IPS-NIHi11 (cell line): Measurements from ENCODE around the gene PIBF1.
"Not testable (repeated sequence)": the region's sequence is repeated elsewhere in the genome, so short reads cannot be mapped to it uniquely, and the experiment has no call there.

Experiments used
- DNase-seq: peaks from one replicate; pipeline ENCODE4 v3.0.0; 2012; ENCODE audit warnings: mixed read lengths, low spot score

PIBF1 gene

DNA sequence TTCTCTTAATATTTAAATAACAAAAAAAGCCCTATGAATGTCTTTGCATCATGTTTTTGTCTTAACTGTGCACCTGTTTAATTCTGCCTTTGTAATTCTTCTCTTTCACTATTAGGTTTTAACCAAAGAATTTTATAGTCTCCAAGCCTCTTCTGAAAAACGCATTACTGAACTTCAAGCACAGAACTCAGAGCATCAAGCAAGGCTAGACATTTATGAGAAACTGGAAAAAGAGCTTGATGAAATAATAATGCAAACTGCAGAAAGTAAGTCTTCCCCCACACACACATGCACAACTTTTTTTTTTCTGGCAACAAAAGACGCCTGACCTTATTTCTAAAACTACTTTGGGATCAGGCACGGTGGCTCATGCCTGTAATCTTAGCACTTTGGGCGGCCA, 126.5 kb downstream of the PIBF1 start:
- DNase-seq: no peak

DNA sequence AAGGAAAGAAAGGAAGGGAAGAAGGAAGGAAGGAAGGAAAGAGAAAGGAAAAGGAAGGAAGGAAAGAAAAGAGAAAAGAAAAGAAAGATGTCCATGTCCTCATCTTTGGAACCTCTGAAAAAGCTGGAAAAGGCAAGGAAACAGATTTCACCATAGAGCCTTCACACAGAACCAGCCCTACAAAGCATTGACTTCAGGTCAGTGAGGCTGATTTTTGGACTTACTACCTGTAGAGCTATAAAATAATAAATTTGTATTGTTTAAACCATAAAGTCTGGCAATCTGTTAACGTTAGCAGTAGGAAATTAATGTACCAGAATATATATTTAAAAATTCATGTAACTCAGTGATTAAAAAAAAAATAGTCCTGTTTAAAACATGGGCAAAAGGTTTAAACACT, 130.0 kb downstream of the PIBF1 start:
- no peak for DNase-seq

DNA sequence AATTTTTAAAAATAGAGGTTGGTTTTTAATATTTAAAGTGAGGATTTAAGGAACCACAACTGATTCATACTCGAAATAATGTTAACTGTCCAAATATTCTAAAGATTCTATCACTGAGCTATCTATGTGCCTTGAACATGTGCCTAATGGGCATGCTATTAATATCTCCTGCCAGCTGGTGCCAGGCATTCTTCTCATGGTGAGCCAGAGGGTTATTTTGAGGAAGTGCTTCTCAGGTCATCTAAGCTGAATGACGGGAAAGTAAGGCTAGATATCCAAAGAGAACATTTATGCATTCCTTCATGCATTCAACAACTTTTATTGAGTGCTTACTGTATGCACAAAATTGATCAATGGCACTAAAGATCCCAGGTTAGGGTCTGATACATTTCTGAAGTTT, 138.2 kb downstream of the PIBF1 start:
- no peak for DNase-seq

DNA sequence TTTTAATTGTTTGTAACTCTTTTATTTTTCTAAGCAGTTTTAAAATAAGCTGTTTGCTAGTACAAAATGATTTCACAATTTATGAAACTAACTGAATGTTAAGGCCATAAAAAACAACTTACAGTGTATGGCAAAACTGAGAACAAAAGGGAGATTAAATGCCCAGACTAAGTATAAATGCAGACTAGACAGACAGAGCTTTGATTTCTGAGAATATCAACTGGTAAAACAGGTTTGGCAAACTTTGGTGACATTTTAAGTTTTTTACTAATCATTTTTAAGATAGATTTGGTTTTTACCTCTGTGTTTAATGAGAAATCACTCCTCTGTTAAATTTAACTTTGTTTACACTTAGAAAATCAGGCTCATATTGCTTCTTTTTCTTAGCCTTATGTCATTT, 149.4 kb downstream of the PIBF1 start:
- DNase-seq: no peak

DNA sequence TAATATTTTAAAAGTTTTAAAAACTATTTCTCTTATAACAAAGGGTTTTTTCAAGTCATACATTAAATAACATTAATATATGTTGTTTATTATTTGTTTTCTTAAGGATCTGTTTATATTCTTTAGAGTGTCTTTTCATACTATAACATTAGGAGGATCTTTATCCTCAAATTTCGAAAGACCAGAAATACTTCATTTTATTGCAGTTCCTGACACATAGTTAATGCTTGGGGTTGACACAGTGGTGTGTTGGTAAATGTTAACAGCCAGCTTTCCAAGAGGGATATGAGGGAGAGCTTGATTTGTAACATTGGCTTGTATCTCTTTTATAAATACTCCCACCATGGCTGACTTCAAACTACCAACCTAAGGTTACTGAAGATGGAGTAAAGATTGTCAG, 150.3 kb downstream of the PIBF1 start:
- no peak for DNase-seq

DNA sequence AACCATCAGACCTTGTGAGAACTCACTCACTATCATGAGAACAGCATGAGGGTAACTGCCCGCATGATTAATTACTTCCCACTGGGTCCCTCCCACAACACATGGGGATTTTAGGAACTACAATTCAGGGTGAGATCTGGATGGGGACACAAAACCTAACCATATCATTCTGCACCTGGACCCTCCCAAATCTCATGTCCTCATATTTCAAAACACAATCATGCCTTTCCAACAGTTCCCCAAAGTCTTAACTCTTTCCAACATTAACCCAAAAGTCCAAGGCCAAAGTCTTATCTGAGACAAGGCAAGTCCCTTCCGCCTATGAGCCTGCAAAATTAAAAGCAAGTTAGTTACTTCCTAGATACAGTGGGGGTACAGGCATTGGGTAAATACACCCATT, 164.3 kb downstream of the PIBF1 start:
- not testable (repeated sequence) for DNase-seq

DNA sequence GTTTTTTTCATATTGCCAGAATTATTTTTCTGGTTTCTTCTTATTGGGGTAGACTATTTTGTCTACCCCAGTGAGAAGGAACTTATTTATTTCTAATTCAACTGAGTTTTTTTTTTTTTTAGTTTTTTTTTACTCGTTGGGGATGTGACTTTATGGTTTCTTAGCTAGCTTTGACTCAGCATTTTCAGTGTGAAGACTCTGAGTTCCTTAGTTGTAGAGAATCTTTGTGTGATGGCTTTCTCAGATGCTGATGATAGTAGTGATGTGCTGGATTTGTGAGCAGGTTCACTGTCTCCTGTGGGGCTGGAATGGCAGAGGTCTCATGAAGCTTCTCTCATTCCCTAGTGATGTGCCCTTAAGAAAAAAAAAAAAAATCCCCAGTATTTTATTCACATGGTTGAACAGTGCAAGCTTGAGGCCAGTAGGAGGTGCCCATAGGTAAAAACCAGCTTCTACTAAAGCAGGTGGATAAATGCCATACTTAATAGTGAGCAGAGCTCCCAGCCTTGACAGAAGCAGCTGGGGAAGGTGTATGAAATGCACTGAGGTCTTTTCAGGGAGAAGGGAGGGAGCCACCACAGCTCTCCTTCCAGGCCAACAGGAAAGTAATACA, 170.7 kb downstream of the PIBF1 start:
- no peak for DNase-seq

DNA sequence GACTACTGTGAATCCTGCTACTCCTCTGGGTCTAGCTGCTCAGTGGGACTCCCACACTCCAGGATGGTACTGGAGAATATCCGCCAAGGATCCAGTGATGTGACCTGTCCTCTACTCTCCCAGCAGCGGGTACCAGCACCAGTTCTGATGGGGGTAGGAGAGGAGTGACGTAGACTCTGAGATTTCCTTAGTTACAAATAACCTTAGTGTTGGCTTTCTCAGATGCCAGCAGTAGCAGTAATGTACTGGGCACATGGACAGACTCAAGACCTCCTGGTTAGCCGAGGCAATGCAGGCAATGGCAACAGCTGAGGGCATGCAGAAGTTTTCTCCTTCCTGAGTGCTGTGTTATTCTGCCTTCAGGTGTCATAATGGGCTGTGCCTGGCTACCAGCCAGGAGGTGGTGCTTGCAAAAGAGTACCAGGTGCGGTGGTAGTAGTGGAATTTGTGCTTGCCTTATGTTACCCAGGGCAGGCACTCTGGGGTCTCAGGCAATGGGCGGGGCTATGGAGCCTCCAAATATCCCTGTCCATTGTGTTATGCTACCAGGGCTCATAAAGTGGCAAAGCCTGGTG, 171.5 kb downstream of the PIBF1 start:
- DNase-seq: no peak

DNA sequence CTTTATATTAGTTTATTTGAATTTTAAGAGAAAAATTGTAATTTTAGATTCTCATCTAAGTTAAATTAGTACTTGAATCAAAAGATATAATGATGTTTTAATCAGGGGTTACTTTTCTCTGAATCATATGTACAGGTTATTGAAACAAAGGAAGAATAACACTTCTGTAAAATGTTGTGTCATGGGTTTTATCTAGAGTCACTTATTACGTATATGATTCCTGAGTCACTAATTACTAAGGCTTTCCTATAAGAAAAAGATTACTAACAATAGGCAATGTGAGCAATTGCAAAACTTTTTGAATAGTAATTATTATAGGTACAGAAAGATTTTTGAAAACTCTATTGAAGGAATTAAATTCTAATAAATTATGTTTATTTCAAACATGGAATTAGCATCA, 177.7 kb downstream of the PIBF1 start:
- no peak for DNase-seq

DNA sequence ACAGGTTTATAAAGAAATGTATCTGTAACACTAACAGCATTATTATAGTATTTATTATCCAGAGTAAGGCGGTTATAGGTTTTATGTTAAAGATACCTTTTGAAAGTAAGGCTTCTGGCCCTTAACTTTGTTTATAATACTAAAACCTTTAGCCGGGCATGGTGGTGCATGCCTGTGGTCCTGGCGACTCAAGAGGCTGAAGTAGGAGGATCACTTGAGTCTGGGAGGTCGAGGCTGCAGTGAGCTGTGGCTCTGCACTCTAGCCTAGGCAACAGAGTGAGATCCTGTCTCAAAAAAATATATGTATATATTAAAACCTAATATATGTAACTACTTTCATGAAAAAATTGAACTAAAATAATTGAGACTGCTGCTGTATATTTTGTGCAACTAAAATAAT, 178.2 kb downstream of the PIBF1 start:
- DNase-seq: no peak

DNA sequence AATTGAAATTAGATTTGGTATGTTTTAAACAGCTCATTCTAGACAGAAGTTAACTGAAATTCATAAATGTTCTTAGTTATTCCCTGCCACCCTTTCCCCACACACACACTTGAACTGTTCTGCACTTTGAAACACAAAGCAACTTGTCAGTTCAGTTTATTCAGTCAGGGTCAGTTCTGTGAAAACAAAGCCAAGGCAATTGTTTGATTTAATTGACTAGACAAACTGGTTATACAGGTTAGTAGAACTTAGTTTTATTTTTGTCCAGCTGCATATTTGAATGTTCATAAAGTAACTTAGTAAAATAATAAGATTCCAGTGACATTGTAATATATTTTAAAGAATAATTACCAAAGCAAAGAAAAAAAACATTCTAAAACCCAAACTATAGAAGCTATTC, 178.6 kb downstream of the PIBF1 start:
- peak; percentile 29 for DNase-seq

DNA sequence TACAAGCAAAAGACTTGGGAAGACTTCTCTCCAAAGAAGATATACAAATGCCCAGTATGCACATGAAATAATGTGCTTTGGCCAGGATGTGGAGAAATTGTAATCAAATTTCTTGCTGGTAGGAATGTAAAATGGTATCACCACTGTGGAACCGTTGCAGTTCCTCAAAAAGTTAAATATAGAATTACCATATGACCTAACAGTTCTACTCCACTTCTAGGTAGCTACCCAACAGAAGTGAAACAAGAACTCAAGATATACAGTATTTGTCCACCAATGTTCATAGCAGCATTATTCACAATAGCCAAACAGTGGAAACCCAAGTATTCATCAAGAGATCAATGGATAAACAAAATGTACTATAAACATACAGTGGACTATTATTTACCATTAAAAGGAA, 181.8 kb downstream of the PIBF1 start:
- no peak for DNase-seq

DNA sequence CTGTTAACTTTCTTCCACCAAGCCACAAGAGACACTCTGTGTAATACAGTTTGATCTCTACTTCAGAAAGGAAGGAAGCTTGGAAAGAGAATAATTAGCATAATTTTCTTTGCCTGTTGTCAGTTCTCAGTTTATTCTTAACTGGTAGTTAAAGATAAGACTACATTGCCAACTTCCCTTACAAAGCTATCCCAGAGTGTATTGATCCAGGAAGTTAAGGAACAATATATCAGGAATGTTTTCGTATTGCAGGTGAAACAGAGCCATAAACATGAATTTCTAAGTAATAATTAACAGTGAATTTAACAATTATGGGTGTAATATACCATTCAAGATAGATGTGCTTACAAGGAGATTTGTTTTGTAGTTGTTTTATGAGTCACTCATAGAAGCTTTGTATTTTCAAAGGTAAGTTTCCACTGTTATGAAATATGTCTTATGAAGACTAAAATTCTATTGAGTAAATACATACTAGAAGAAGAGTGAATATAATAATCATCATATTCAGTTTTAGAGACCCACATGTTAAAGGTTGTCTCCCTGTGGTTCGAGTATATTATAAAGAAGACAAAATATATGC, 188.5 kb downstream of the PIBF1 start:
- DNase-seq: no peak

DNA sequence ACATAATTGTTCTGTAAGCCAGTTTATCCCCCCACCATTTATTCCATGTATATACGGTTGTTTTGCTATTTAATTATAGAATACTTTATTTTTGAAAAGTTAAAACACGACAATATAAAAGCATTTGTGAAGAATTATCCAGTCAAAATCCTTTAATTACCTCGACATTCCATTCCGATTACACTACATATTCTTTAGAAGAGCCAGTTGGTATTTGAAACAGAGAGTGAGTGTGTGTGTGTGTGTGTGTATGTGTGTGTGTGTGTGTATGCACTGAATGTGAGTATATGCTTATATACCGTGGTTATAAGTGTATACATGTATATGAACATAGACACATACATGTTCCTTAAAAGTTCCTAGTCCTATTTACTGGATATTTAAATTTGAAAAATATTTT, 189.0 kb downstream of the PIBF1 start:
- DNase-seq: no peak

DNA sequence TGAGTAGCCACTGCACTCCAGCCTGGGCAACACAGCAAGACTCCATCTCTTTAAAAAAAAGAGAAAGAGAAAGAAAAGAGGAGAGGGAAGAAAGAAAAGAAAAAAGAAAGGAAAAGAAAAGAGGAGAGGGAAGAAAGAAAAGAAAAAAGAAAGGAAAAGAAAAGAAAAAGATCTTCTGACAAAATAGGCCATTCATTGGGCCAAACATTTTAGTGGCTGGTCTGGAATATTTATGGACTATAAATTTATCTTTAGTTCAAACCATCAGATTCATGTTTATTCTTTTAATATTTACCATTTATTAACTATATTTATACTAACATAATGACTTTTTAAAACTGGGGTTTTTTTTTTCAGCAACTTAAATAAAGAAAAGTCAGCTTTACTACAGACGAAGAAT, 191.3 kb downstream of the PIBF1 start:
- no peak for DNase-seq

DNA sequence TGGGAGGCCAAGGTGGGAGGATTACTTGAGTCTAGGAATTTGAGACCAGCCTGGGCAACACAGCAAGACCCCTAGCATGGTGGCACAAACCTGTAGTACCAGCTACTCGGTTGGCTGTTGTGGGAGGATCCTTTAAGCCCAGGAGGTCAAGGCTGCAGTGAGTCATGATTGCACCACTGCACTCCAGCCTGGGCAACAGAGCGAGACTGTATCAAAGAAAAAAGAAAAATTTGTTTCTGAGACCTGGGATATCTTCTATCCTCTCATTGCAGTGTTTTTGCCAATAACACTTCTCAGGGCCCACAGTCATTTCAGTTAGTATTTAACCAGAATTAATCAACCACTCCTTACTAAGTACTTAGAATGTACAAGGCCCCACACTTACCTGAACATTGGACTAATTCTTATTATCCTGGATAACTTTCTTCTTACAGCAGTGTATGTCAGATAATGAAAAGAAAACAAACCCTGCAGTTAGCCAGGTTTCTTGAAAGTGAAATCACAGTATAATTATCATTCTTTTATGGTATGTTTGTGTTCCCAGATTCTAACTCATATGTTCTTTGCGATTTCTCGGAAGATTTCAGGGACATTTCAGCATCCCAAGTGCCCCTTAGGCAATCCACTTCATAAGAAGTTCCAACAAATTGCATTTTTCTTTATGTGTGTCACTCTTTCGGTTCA, 201.3 kb downstream of the PIBF1 start:
- DNase-seq: no peak

DNA sequence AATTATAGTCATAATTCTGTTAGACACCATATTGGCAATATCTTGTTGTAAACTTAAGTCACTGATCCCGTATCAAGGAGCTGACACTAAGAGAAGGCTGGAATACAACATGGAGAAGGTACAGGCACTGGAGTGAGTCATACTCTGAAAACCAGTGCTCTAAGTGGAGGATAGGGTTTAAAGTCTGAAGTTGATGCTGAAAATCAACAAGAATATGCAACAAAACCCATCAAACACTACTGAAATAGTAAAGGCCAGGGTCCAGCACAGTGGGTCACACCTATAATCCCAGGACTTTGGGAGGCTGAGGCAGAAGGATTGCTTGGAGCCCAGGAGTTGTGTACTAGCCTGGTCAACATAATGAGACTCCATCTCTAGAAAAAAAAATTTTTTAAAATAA, 203.7 kb downstream of the PIBF1 start:
- no peak for DNase-seq

DNA sequence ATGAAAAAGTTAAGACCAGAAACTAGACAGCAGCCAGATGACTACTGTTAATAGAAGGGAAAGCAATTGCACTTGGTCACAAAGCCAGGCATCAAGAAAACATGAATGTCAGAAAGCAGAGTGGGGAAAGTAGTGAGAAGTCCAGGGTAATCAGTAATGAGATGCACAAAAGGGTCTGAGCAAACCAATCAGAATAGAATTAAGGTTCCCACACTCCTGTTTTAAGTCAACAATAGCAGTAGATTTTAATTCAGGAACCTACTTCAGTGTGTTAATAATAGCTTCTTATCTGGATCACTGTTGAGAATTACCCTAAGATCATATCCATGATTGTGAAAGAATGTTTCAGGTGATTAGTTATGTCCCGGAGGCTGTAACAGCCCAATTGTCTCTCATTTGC, 204.3 kb downstream of the PIBF1 start:
- DNase-seq: no peak

DNA sequence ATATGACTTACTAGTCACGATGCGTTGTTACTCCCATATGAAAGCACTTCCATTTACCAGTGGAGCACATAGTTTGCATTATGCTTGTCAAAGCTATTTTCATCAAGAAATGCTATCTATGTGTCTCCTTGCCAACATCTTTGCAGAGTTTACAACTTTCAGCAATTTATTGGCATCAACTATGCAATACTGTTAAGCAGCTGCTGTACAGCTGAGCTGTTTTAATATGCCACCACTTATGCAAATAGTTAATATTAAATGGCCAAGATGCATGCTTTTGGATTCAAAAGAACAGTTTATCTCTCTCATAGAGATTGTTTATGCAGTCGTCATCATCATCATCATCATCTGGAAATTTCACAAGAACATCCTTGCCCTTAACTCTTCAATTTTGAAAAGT, 209.0 kb downstream of the PIBF1 start:
- no peak for DNase-seq

DNA sequence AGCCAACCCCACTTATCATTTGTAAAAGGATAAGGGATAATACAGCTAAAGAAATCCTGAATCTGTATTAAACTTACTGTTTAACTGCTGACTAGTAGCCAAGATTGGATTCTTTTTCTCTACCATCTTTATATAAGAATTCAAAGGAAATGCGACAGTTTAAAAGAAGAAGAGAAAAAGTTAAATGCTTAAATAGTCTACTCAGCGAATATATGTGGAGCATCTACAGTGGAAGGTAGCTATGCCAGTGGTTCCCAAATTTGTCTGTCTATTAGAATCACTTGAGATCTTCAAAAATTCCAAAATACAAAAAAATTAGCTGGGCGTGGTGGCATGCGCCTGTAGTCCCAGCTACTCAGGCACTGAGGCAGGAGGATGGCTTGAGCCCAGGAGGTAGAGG, 216.1 kb downstream of the PIBF1 start:
- no peak for DNase-seq

DNA sequence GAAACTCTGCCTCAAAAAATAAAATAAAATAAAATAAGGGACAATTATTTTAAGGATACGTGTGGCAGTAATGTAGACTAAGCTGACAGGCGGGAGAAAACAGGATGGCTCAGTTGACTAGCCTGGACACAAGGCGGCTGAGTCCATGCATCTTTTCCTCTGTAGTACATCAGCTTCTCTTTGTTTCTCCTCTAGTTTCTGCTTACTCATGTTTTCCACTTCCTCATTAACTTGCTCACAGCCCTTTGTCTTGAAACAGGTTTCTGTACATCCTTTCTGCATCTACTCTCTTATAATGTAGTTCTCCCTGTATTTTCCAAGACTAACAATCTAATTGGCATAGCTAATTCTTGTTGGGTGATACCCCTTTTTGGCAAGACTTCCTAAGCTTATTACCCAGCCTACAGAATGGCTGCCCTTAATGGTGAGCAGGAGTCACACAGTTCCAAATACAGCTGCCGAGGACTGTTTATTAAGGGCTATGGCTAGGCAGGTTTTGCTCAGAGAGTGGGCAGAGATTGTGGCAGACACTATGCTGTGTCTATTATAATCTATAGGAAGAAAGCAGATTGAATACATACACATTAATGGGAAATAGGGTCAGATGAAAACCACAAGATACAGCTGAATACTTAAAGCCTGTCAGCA, 218.2 kb downstream of the PIBF1 start:
- no peak for DNase-seq

DNA sequence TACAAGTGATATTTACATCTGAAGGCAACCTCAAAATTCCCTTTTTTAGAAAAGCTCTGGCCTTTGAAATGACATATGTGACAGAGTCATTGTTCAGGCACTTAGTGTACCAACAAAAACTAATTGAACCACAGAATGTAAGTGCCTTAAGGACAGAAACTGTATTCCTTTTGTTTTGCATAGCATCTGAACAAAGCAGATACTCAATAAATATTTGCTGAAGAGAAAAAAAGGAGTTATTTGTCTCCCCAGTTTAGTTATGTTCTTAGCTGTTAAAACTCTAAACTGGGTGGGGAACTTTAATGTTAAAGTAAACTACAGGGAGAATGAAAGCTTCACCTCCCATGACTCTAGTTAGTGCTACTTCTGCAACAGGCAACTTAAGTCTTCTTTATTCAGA, 220.0 kb downstream of the PIBF1 start:
- DNase-seq: no peak

DNA sequence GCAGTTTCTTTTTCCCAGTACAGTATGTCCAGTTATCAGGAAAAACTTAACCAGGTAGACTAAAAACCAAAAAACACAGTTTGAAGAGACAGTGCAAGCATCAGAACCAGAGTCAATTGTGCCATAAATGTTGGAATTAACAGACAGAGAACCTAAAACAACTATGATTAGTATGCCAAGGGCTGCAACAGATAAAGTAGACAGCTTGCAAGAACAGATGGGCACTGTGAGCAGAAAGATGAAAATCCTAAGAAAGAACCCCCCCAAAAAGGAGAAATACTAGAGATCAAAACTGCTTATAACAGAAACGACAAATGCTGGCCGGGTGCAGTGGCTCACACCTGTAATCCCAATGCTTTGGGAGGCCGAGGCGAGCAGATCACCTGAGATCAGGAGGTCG, 229.8 kb downstream of the PIBF1 start:
- no peak for DNase-seq
